ENCODE data around the gene ZNF839.

GRCh38 chr14:102325791-102326345 is 6.3 kb downstream of the ZNF839 start:
- TF ChIP-seq, protein P1, sequence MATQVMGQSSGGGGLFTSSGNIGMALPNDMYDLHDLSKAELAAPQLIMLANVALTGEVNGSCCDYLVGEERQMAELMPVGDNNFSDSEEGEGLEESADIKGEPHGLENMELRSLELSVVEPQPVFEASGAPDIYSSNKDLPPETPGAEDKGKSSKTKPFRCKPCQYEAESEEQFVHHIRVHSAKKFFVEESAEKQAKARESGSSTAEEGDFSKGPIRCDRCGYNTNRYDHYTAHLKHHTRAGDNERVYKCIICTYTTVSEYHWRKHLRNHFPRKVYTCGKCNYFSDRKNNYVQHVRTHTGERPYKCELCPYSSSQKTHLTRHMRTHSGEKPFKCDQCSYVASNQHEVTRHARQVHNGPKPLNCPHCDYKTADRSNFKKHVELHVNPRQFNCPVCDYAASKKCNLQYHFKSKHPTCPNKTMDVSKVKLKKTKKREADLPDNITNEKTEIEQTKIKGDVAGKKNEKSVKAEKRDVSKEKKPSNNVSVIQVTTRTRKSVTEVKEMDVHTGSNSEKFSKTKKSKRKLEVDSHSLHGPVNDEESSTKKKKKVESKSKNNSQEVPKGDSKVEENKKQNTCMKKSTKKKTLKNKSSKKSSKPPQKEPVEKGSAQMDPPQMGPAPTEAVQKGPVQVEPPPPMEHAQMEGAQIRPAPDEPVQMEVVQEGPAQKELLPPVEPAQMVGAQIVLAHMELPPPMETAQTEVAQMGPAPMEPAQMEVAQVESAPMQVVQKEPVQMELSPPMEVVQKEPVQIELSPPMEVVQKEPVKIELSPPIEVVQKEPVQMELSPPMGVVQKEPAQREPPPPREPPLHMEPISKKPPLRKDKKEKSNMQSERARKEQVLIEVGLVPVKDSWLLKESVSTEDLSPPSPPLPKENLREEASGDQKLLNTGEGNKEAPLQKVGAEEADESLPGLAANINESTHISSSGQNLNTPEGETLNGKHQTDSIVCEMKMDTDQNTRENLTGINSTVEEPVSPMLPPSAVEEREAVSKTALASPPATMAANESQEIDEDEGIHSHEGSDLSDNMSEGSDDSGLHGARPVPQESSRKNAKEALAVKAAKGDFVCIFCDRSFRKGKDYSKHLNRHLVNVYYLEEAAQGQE (IDR thresholded peaks at IDR 0.05; ENCODE audit: unreplicated experiment): no peak
- no peak for TF ChIP-seq POLR2AphosphoS5 (IDR thresholded peaks at IDR 0.05; ENCODE audit: low read depth)
- TF ChIP-seq CREB1 (CRISPR knock-in tag; IDR thresholded peaks at IDR 0.05; ENCODE audit: low read depth): no peak
- no peak for TF ChIP-seq ETS1 (IDR thresholded peaks at IDR 0.05)
- TF ChIP-seq ZNF114 (CRISPR knock-in tag; IDR thresholded peaks at IDR 0.05): no peak
- no peak for TF ChIP-seq EZH2 (IDR thresholded peaks at IDR 0.05; ENCODE audit: low read depth, unreplicated experiment)
- TF ChIP-seq EZH2phosphoT487 (IDR thresholded peaks at IDR 0.05; ENCODE audit: unreplicated experiment): no peak
- no peak for TF ChIP-seq CTCF (conservative IDR thresholded peaks at IDR 0.05; ENCODE audit: low read depth in 2 of 2)

All from GM23338 (cell line).